RWPE2 (cell line): ENCODE data around the gene ZBTB43.

Source experiments
- ATAC-seq: fragments of 200-7000 bp; cut with Tn5 transposase; 3 replicates; pipeline ENCODE4 v1.9.1; 2021; ENCODE audit warnings: low read depth
- DNase-seq: peaks from one replicate; pipeline ENCODE4 v3.0.0-alpha.2; 2020; ENCODE audit warnings: low spot score
- H3K27ac ChIP-seq: fragments of 450-650 bp; 2 replicates; pipeline ENCODE4 v1.5.1; 2017; ENCODE audit warnings: mild to moderate bottlenecking; ENCODE audit not compliant: poor library complexity, severe bottlenecking
- H3K27me3 ChIP-seq: fragments of 250-450 bp; sonication (Bioruptor Pico); 2 replicates; pipeline ENCODE4 v1.5.1; 2021; ENCODE audit warnings: mild to moderate bottlenecking, moderate library complexity; ENCODE audit not compliant: insufficient read depth, poor library complexity, severe bottlenecking
- H3K36me3 ChIP-seq: fragments of 250-450 bp; sonication (Bioruptor Pico); 2 replicates; pipeline ENCODE4 v1.5.1; 2020; ENCODE audit warnings: low read depth, mild to moderate bottlenecking, moderate library complexity
- H3K4me1 ChIP-seq: fragments of 250-450 bp; sonication (Bioruptor Pico); 2 replicates; pipeline ENCODE4 v1.5.1; 2021; ENCODE audit warnings: mild to moderate bottlenecking, moderate library complexity; ENCODE audit not compliant: insufficient read depth, poor library complexity, severe bottlenecking
- H3K4me3 ChIP-seq: fragments of 250-450 bp; sonication (Bioruptor Pico); 2 replicates; pipeline ENCODE4 v1.5.1; 2021; ENCODE audit warnings: mild to moderate bottlenecking, moderate library complexity; ENCODE audit not compliant: severe bottlenecking
- H3K9me3 ChIP-seq: fragments of 250-450 bp; sonication (Bioruptor Pico); 2 replicates; pipeline ENCODE4 v1.5.1; 2021; ENCODE audit warnings: mild to moderate bottlenecking, moderate library complexity; ENCODE audit not compliant: severe bottlenecking
- CTCF ChIP-seq: fragments of 450-650 bp; IDR thresholded peaks from one replicate; pipeline ENCODE4 v1.5.1; 2017; ENCODE audit warnings: mild to moderate bottlenecking, moderate library complexity; ENCODE audit not compliant: poor library complexity, severe bottlenecking

ZBTB43 gene

GRCh38 chr9:126879288-126879687, 74.4 kb downstream of the ZBTB43 start:
- ATAC-seq (no peak), DNase-seq (no peak)
- H3K4me3 ChIP-seq = no peak overlapping the region
- H3K27me3 ChIP-seq = no peaks in the 10 kb centered on the region
- H3K9me3 ChIP-seq = no peaks in the 10 kb centered on the region
- H3K27ac ChIP-seq = no peak overlapping the region
- H3K4me1 ChIP-seq = peaks cover 3% of the 10 kb centered on the region
- TF ChIP-seq CTCF = no peak
- peaks cover 45% of the 10 kb centered on the region for H3K36me3 ChIP-seq

- ATAC-seq (no peak), DNase-seq (no peak)
- Histone ChIP-seq H3K4me3 (no peak overlapping the region), H3K4me1 (no peaks in the 10 kb centered on the region), H3K27me3 (no peaks in the 10 kb centered on the region), H3K9me3 (no peaks in the 10 kb centered on the region), H3K36me3 (peaks cover 43% of the 10 kb centered on the region), H3K27ac (no peak overlapping the region)
- no peak for TF ChIP-seq CTCF
Measured at GRCh38 chr9:126880226-126880946, 75.5 kb downstream of the ZBTB43 start.

- ATAC-seq (no peak), DNase-seq (no peak)
- Histone ChIP-seq H3K27ac (no peak overlapping the region), H3K4me1 (no peaks in the 10 kb centered on the region), H3K27me3 (no peaks in the 10 kb centered on the region), H3K9me3 (no peaks in the 10 kb centered on the region), H3K4me3 (no peak overlapping the region), H3K36me3 (peaks cover 41% of the 10 kb centered on the region)
- TF ChIP-seq CTCF = no peak
Measured at GRCh38 chr9:126880947-126881332, 76.1 kb downstream of the ZBTB43 start.

- no peaks in the 10 kb centered on the region for H3K4me1 ChIP-seq
- TF ChIP-seq CTCF = no peak
- H3K27ac ChIP-seq = no peak overlapping the region
- H3K9me3 ChIP-seq = no peaks in the 10 kb centered on the region
- no peaks in the 10 kb centered on the region for H3K27me3 ChIP-seq
- peaks cover 26% of the 10 kb centered on the region for H3K36me3 ChIP-seq
- DNase-seq (no peak), ATAC-seq (no peak)
- no peak overlapping the region for H3K4me3 ChIP-seq
Measured at GRCh38 chr9:126882746-126883145, 77.9 kb downstream of the ZBTB43 start.

GRCh38 chr9:126883636-126884035, 78.8 kb downstream of the ZBTB43 start:
- DNase-seq (no peak), ATAC-seq (no peak)
- Histone ChIP-seq H3K4me1 (no peaks in the 10 kb centered on the region), H3K4me3 (no peak overlapping the region), H3K27me3 (no peaks in the 10 kb centered on the region), H3K9me3 (no peaks in the 10 kb centered on the region), H3K27ac (no peak overlapping the region), H3K36me3 (peaks cover 25% of the 10 kb centered on the region)
- no peak for TF ChIP-seq CTCF
